22Rv1 (cell line): ENCODE measurements around the gene RIPK1.
A peak's percentile ranks its signal among the peaks of the same experiment; 100 is the strongest.
"Not testable (repeated sequence)": the region's sequence is repeated elsewhere in the genome, so short reads cannot be mapped to it uniquely, and the experiment has no call there.

ENCODE experiments used
- H3K27ac ChIP-seq: fragments of 450-650 bp; 2 replicates; pipeline ENCODE4 v1.5.1; 2017
- ZFX ChIP-seq: fragments of 450-650 bp; IDR thresholded peaks from 2 replicates; pipeline ENCODE4 v1.6.1; 2017; ENCODE audit warnings: antibody characterized with exemption, borderline replicate concordance
- TF ChIP-seq, protein P1 (sequence below): fragments of 450-650 bp; IDR thresholded peaks from 2 replicates; pipeline ENCODE4 v1.5.1; 2017; ENCODE audit warnings: mild to moderate bottlenecking

RIPK1 gene

DNA sequence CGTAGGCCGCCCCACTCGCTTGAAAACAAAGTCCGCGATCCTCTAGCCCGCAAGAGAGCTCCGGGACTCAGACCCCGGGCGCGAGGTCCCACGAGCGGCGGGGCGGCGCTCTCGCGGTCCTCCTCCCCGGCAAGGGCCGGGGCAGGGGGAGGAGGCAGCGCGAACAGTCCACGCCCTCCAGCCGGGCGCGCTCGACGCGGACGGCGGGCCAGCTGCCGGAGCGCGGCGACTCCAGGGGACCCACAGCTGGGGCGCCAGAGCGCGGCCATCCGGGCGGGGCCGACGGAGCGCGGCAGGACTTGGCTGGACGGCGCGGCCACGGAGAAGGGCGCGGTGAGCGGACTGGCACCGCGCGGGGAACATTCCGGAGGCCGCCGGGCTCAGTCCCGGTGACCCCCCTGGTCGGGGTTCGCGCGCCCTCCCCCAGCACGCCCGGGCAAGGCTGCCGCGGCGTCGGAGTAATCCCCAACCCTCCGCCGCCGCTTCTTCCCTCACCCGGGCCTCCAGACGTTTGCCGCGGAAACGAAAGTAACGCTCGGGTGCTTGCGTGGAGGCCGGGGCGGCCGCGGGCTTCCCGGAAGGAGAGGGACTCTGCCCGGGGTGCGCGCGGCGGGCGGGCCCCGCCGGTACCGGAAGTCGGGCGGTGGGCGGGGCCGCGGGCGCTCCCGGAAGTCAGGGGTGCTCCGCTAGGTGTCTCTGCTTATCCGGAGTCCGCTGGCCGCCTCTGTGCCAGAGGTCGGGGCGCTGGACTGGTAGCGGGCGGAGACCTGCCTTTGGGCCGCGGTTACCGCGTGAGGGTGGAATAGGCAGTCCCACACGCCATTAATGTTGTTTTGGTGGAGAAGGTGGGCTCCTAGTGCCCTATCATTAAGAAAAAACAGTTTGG lies at the start of gene RIPK1:
TSS of gene RIPK1 (plus strand) at position 166 of the 886 bp plus-strand sequence. CDS start 8,330 bp downstream, outside the sequence.
- TF ChIP-seq ZFX: no peak
- TF ChIP-seq, protein P1, sequence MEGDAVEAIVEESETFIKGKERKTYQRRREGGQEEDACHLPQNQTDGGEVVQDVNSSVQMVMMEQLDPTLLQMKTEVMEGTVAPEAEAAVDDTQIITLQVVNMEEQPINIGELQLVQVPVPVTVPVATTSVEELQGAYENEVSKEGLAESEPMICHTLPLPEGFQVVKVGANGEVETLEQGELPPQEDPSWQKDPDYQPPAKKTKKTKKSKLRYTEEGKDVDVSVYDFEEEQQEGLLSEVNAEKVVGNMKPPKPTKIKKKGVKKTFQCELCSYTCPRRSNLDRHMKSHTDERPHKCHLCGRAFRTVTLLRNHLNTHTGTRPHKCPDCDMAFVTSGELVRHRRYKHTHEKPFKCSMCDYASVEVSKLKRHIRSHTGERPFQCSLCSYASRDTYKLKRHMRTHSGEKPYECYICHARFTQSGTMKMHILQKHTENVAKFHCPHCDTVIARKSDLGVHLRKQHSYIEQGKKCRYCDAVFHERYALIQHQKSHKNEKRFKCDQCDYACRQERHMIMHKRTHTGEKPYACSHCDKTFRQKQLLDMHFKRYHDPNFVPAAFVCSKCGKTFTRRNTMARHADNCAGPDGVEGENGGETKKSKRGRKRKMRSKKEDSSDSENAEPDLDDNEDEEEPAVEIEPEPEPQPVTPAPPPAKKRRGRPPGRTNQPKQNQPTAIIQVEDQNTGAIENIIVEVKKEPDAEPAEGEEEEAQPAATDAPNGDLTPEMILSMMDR: peak; percentile 51
- peak within 1 kb of the TSS; percentile 95 for H3K27ac ChIP-seq

DNA sequence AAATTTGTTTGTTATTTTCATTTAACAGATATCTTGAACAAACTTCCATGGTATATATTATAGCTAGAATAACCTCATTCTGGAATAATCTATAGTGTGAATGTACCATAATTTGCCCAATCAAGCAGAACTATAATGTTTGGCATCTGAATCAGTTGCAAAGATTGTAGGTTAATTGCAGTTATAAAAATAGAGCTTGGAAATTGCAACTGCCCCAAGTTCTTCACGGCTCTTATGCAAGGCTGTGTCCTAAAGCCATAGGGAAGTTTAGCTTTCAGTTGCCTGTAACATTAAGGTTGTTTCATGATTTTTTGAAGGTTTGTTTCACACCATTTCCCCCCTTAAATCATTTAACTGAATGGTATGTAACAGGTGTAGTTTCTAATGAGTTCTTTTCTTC lies 49.2 kb upstream of the RIPK1 start:
- no peak overlapping the region for H3K27ac ChIP-seq
- TF ChIP-seq, protein P1: no peak
- TF ChIP-seq ZFX: no peak

DNA sequence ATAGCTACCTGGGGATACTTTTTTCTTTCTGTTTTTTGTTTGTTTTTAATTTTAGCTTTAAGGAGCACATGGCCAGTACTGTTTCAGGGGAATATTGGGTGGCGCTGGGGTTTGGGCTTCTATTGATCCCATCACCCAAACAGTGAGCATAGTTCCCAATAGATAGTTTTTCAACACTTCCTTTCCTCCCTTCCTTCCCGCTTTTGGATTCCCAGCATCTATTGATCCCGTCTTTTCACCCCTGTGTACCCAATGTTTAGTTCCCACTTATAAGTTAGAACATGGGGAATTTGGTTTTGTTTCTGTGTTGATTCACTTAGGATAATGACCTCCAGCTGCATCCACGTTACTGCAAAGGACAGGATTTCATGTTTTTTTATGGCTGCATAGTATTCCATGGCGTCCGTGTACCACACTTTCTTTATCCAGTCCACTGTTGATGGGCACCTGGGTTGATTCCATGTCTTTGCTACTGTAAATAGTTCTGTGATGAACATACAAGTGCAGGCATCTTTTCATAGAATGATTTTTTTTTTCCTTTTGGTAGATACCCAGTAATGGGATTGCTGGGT lies 48.5 kb upstream of the RIPK1 start:
- TF ChIP-seq ZFX: no peak
- TF ChIP-seq, protein P1: no peak
- H3K27ac ChIP-seq: no peak overlapping the region

DNA sequence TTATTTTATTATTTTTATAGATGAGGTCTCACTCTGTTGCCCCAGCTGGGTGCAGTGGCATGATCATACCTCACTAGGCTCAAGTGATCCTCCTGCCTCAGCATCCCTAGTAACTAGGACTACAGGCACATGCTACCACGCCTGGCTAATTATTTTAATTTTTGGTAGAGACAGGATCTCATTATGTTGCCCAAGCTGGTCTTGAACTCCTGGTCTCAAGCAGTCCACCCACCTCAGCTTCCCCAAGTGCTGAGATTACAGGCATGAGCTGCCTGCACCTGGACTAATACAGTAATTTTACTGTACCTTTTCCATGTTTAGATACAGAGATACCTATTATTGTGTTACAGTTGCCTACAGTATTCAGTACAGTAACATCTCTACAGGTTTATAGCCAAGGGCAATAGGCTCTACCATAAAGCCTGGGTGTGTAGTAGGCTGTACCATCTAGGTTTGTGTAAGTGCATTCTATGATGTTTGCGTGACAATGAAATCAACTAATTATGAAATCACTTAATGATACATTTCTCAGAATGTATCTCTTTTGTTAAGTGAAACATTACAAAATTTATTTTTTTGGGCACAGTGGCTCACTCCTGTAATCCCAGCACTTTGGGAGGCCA lies 47.2 kb upstream of the RIPK1 start:
- not testable (repeated sequence) for H3K27ac ChIP-seq

DNA sequence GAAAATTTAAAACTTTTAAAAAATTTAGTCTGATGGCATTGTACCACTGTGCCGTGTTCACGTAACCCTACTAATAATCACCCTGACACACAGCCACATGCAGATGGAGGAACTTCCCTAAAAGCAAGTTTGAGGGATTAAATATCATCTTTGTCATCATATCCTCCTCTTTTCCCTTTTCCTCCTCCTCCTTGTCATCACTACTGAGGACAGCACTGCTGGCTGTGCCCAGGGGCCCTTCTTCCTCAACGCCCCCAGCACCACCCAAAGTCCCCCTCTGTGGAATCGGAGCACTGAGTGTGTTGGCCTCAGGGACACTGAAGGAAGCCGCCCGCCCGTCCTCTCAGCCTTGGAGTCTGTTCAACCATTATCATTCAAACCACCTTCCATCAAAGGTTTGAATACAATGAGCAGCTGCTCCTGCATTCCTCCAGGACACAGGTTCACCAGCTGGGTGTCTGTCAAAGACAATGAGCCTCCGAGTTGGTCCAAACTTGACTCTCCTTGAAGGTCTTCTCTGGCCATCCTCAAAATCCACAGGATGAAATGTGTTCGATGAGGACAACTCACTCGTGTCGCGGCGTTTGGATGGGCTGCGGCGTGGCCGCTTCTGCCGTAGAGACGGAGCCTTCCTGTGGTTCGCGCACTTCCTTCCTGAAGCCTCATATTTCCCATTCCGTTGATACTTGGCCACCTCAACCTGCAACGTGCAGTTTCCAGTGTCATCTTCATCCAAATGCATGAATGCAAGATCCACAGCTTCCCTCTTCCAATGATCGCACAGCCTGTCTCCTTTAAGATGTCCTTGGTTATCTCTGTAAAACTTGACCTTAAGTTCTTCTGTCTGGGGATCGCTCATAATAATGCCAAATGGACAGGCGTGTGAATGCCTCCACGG lies 45.3 kb upstream of the RIPK1 start:
- H3K27ac ChIP-seq: peak overlapping the region; percentile 44
- no peak for TF ChIP-seq ZFX
- TF ChIP-seq, protein P1: no peak

DNA sequence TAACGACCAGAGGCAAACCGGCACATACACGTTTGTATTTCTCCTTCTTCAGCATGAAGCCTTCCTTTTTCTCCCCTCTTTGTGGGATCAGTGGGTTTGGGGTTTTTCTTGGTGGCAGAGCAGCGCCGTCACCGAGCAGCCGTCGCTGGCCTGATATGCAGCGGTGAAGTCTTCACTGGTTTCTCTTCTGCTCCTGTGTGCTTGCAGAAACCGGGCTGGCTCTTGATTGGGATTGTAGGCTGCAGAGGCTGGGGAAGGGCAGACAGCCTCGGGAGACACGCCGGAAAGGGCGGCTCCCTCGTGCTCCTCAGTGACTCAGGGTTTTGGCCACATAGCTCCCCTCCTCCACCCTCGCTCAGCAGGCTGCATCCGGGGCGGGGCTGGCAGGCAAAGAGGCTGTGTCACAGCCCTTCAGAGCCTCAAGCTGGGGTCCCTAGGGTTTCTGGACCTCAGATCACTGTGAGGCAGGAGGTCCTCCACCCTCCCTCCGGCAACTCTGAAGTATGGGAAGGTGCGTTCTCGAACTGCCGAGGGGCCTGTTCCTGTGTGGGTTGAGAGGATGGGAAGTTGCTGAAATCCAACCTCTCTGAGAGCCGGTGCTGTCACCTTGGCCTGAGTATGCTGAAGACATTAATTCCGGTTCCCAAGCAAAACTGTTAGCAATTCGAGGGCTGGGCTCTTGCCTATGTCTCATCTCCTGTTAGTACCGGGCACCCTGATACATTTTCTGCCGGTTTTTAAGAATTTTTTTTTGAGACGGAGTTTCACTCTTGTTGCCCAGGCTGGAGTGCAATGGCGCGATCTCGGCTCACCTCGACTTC lies 44.4 kb upstream of the RIPK1 start:
- peak overlapping the region; percentile 44 for H3K27ac ChIP-seq
- TF ChIP-seq ZFX: no peak
- TF ChIP-seq, protein P1: no peak
